ENCODE measurements around the gene CLRN1.
"Not testable (repeated sequence)": the region's sequence is repeated elsewhere in the genome, so short reads cannot be mapped to it uniquely, and the experiment has no call there.

The CLRN1 gene, protein sequence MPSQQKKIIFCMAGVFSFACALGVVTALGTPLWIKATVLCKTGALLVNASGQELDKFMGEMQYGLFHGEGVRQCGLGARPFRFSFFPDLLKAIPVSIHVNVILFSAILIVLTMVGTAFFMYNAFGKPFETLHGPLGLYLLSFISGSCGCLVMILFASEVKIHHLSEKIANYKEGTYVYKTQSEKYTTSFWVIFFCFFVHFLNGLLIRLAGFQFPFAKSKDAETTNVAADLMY

GRCh38 chr3:150972366-150973071 lies at the start of gene CLRN1:
Gene CLRN1, minus strand, starts transcription at chr3:150972727. Its CDS starts 19 bp downstream, at chr3:150972708.
- DNase-seq: no peak

- peak; percentile 78 for DNase-seq
Measured at GRCh38 chr3:151016478-151016795, 43.9 kb upstream of the CLRN1 start.

DNA sequence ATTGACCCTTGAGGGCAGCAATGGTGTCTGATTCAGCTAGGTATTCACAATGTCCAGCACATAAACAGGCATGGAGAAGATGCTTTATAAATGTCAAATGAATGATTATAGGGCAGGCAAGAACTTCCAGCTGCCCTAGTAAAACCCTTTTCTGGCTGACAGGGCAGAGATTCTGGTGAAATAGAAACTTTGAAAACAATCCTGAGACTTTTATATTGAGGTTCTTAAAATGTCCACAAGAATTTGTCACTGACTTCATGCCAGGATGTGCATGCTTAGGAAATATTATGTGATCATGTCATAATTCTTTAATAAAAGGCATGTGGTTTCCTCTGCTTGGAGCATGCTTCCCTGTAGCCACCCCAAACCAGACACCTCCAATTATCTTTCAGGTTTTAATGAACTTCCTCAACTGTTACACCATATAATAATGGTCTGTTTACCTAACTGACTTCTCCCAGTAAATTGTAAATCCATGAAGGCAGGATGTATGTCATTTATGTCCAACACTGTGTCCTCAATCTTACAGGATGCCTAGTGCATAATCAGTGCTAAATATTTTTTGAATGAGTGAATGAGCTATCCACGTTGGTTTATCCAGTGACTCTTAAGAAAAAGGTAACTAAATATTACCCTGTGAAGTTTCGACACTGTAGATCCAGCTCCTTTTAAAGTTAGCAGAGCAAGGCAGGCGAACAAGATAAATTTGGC lies 43.4 kb upstream of the CLRN1 start:
- peak; percentile 81 for DNase-seq

- DNase-seq: no peak
Measured at GRCh38 chr3:151015181-151015580, 42.7 kb upstream of the CLRN1 start.

DNA sequence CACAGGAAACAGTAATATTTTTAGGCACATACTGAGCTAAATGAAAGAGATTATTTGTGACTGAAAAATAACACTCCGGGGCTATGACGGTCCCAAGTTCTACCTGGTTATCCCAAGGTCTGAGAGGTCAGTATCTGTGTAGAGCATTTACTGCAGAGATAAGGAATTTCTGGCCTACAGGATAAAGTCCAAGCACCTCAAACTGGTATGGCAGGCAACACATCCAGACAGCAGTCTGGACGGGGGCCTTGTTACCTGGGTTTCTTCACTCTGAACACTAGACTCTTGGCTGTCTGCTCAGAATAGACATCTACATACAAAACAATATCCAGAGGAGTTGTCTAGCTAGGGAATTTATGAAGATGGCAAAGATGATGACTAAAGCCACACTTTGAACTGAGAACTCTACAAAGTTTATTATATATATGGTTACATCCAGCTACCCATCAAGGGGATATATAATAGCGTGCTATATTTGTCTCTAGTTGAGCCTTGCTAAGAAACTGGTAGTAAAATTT lies 42.0 kb upstream of the CLRN1 start:
- DNase-seq: no peak

DNA sequence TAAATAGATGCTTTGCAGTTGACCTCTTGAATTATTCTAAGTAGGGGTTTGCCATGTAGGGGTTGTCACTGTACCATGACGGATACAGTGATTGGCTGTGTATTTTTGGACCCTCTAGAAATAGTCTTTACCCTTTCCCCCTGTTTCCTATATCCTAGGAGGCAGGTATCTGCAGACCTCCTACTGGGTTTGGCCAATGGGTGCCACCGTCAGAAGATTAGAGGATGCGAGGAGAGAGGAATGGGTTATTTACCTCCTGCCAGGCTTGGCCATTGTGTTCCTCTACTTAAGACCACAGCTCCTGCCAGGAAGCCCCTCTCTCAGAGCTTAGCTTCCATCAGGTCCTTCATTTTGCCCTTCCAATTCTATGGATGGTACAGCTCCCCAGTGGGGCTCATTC lies 40.2 kb upstream of the CLRN1 start:
- no peak for DNase-seq

- DNase-seq: peak; percentile 57
Measured at GRCh38 chr3:151011427-151011826, 38.9 kb upstream of the CLRN1 start.

GRCh38 chr3:151009981-151010380 lies 37.5 kb upstream of the CLRN1 start:
- DNase-seq: no peak

- DNase-seq: no peak
Measured at GRCh38 chr3:151009430-151009829, 36.9 kb upstream of the CLRN1 start.

- peak; percentile 72 for DNase-seq
Measured at GRCh38 chr3:151008699-151009098, 36.2 kb upstream of the CLRN1 start.

GRCh38 chr3:151003768-151004134 lies 31.2 kb upstream of the CLRN1 start:
- DNase-seq: no peak

DNA sequence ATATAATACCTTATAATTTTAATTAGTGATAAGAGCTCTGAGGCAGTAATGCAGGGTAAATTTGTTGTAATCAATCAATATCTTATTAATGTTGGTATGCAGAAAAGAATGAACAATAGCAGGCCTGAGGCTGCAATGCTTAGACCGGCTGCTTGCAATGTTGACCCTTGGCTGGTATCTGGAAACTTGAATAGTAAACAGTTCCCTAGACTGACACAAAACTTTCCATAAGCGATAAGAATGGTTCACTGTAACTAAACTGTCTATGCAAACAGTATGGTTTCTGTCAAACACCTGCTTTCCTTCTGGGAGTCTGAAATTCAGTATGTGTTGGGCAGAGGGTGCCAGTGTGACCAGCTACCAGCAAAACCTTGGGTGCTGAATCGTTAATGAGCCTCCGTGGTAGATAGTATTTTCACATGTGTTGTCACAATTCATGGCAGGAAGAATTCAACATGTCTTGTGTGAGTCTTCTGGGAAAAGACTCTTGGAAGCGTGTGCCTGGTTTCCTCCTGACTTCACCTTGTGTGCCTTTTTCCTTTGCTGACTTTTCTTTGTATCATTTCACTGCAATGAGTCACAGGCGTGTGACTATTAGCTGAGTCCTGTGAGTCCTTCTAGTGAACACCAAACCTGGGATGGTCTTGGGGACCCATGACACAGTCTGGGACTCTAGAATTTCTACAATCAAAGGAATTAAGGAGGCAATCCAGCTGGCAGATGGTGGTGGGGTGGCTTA lies 30.7 kb upstream of the CLRN1 start:
- DNase-seq: peak; percentile 19

GRCh38 chr3:151002003-151002981 lies 29.8 kb upstream of the CLRN1 start:
- no peak for DNase-seq

- no peak for DNase-seq
Measured at GRCh38 chr3:150998996-150999395, 26.5 kb upstream of the CLRN1 start.

DNA sequence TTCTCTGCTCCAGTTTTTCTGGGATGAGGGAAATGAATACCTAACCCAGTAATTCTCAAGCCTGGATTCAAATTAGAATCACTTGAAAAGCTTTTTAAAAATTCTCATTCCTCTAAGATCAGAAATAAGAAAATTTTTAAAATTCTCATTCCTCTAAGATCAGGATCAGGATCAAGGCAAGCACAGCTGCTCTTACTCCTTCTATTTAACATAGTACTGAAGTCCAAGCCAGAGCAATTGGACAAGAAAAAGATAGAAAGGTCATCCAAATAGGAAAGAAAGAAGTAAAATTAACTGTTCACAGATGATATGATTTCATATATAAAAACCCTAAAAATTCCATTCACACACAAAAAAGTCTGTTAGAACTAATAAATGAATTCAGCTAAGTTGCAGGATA lies 24.2 kb upstream of the CLRN1 start:
- no peak for DNase-seq

- no peak for DNase-seq
Measured at GRCh38 chr3:150995510-150995909, 23.0 kb upstream of the CLRN1 start.

GRCh38 chr3:150989208-150989607 lies 16.7 kb upstream of the CLRN1 start:
- DNase-seq: no peak

GRCh38 chr3:150988395-150988794 lies 15.9 kb upstream of the CLRN1 start:
- not testable (repeated sequence) for DNase-seq

GRCh38 chr3:150985711-150986110 lies 13.2 kb upstream of the CLRN1 start:
- DNase-seq: no peak

DNA sequence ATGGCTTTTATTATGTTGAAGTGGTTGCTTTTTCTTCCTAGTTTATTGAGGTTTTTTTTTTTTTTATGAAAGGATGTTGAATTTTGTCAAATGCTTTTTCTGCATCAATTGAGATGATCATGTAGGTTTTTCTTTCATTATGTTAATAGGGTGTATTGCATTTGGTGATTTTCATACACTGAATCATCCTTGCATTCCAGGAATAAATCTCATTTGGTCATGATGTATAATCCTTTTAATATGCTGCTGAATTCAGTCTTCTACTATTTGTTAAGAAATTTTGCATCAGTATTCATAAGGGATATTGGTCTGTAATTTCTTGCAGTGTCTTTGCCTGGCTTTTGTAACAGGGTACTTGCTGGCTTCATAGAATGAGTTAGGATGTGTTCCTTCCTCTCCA lies 11.5 kb upstream of the CLRN1 start:
- peak; percentile 36 for DNase-seq

DNA sequence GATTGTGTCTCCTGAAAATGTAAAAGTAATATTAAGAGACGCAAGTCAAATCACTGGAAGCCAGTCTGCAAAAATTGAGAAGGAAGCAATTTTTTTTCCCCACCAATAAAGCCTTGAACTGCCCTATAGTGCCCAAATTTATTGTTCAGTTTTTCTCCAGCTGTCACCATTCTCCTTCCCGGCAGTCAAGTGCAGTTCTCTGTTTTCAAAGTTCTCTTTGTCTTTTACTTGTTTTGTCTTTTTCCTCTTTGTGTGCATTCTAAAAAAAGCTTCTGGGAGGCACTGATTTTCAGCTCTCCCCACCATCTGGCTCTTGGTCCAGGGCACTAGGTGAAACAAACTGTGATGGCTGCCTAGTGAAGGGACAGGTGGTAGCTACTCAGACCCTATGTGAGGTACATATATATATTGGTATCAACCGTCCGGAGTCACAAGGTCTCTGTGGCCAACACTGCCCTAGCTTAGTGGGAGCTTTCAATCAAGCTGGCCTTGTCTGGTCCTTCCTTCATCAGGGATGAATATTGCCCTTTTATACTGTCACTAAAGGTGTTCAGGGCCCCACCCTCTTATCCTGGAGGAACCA lies 6.1 kb upstream of the CLRN1 start:
- no peak for DNase-seq

GRCh38 chr3:150975992-150976368 lies 3.5 kb upstream of the CLRN1 start:
- DNase-seq: no peak
